GM19238 (cell line): ENCODE results near the gene NTM.

Experiments used
- DNase-seq: peaks from one replicate; pipeline ENCODE4 v3.0.0; 2011; ENCODE audit warnings: low spot score; ENCODE audit not compliant: insufficient read length

The NTM gene

GRCh38 chr11:131685206-131685605 is 314.8 kb downstream of the NTM start:
- DNase-seq = no peak

- DNase-seq = no peak
Measured at GRCh38 chr11:131685906-131686305, 315.5 kb downstream of the NTM start.

- DNase-seq = no peak
Measured at GRCh38 chr11:131686836-131687235, 316.4 kb downstream of the NTM start.

- DNase-seq = no peak
Measured at GRCh38 chr11:131687291-131688047, 317.1 kb downstream of the NTM start.

- DNase-seq = peak; percentile 66
Measured at GRCh38 chr11:131688048-131688693, 317.8 kb downstream of the NTM start.

- no peak for DNase-seq
Measured at GRCh38 chr11:131689049-131689925, 318.9 kb downstream of the NTM start.

- DNase-seq = no peak
Measured at GRCh38 chr11:131690362-131690761, 319.9 kb downstream of the NTM start.

GRCh38 chr11:131690776-131691175 is 320.4 kb downstream of the NTM start:
- no peak for DNase-seq

- no peak for DNase-seq
Measured at GRCh38 chr11:131691181-131692041, 321.0 kb downstream of the NTM start.

GRCh38 chr11:131692151-131692550 is 321.7 kb downstream of the NTM start:
- no peak for DNase-seq

GRCh38 chr11:131692961-131693360 is 322.5 kb downstream of the NTM start:
- no peak for DNase-seq

- no peak for DNase-seq
Measured at GRCh38 chr11:131693756-131694155, 323.3 kb downstream of the NTM start.

- peak; percentile 73 for DNase-seq
Measured at GRCh38 chr11:131694526-131695424, 324.4 kb downstream of the NTM start.

- no peak for DNase-seq
Measured at GRCh38 chr11:131695889-131696429, 325.5 kb downstream of the NTM start.

GRCh38 chr11:131696690-131697089 is 326.3 kb downstream of the NTM start:
- DNase-seq = no peak

- no peak for DNase-seq
Measured at GRCh38 chr11:131703311-131703710, 332.9 kb downstream of the NTM start.

GRCh38 chr11:131704682-131705081 is 334.3 kb downstream of the NTM start:
- no peak for DNase-seq

- no peak for DNase-seq
Measured at GRCh38 chr11:131710511-131710910, 340.1 kb downstream of the NTM start.

- DNase-seq = no peak
Measured at GRCh38 chr11:131712897-131713296, 342.5 kb downstream of the NTM start.
